ENCODE data around the gene ARAP3. TPM values are rescaled to one million over a fixed set of nuclear protein-coding genes. Genes with fewer than 3 reads are reported as not detected.

ARAP3 gene
- polyA plus RNA-seq, 3 donors: 1.2 to 18.2 (median 2.2) TPM

DNA sequence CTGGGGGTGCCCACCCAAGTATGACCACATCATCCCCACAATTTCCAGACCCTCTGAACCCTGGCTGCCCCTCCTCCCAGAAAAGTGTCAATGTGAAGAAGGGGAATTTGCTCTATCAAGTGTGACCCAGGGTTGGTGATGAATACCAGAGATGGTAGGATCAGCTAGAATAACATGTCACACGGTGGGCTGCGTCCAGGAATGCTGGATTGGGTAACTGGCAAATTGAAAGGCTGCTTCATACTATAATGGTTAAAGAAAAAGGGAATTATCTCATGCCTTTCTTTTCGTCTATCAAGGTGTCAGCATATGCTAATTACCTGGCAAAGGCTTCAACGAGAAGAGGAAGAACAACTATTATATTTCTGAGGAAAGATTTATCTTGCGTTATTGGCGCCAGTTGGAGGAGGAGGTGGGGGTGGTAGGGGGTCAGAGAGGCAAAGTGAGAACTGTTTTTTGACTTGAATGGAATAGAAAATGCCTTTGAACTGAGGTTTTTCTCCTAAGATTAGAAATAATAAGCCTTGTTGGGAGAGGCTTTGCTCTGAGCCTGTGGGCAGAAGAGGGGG lies 27.8 kb upstream of the ARAP3 start:
- peaks cover 6 to 14% (median 6%) of the 10 kb centered on the region in 3 donors for H3K27me3 Mint-ChIP-seq (ENCODE audit: low read depth in 3 of 3)
- H3K4me1 Mint-ChIP-seq: no peaks in the 10 kb centered on the region
- Histone ChIP-seq H3K27me3 (ENCODE audit: control insufficient read depth in 2 of 2, insufficient read depth in 2 of 2, low read length in 2 of 2) (peaks cover 8 to 24% of the 10 kb centered on the region in 2 donors), H3K27ac (ENCODE audit: low read depth in 1 of 2, low read length in 2 of 2) (no peak overlapping the region), H4K20me1 (ENCODE audit: insufficient read depth, low read length) (no peaks in the 10 kb centered on the region), H3K4me1 (ENCODE audit: control insufficient read depth in 1 of 2, insufficient read depth in 2 of 2, low read length in 2 of 2) (no peaks in the 10 kb centered on the region), H2AFZ (ENCODE audit: insufficient read depth, low read depth, low read length, poor library complexity, severe bottlenecking) (no peak overlapping the region), H3K4me2 (replicated peaks; ENCODE audit: extremely low read depth, low read length, poor library complexity, severe bottlenecking) (no peak overlapping the region), H3K36me3 (replicated peaks in 1 of 2; ENCODE audit: control insufficient read depth in 1 of 2, insufficient read depth in 2 of 2, low read length in 2 of 2) (no peaks in the 10 kb centered on the region), H3K9ac (ENCODE audit: insufficient read depth, low read length, poor library complexity, severe bottlenecking) (no peak overlapping the region), H3K4me3 (replicated peaks in 1 of 3; ENCODE audit: low read depth in 2 of 3, low read length in 3 of 3) (no peak overlapping the region), H3K9me3 (replicated peaks in 1 of 2; ENCODE audit: control insufficient read depth in 1 of 2, insufficient read depth in 1 of 2, low read length in 2 of 2) (no peaks in the 10 kb centered on the region), H3K79me2 (ENCODE audit: insufficient read depth, low read length) (no peaks in the 10 kb centered on the region)
- intact Hi-C loops (cut with micrococcal nuclease): no loop called here
- H3K27ac Mint-ChIP-seq: no peak overlapping the region
- no peaks in the 10 kb centered on the region for H3K36me3 Mint-ChIP-seq
- WGBS (ENCODE audit: insufficient coverage): 92% methylated on average over 2 of the region's 6 CpGs
- no peak for DNase-seq
- TF ChIP-seq CTCF (IDR thresholded peaks at IDR 0.05): no peak
- no peak overlapping the region for H3K4me3 Mint-ChIP-seq
- H3K9me3 Mint-ChIP-seq: no peaks in the 10 kb centered on the region

GRCh38 chr5:141708016-141708415 lies 26.0 kb upstream of the ARAP3 start:
- Histone ChIP-seq H4K20me1 (ENCODE audit: insufficient read depth, low read length) (no peaks in the 10 kb centered on the region), H3K79me2 (ENCODE audit: insufficient read depth, low read length) (no peaks in the 10 kb centered on the region), H3K9me3 (replicated peaks in 1 of 2; ENCODE audit: control insufficient read depth in 1 of 2, insufficient read depth in 1 of 2, low read length in 2 of 2) (peaks cover 0 to 6% of the 10 kb centered on the region in 2 donors), H3K27me3 (ENCODE audit: control insufficient read depth in 2 of 2, insufficient read depth in 2 of 2, low read length in 2 of 2) (peaks cover 25 to 41% of the 10 kb centered on the region in 2 donors), H3K4me3 (replicated peaks in 1 of 3; ENCODE audit: low read depth in 2 of 3, low read length in 3 of 3) (no peak overlapping the region), H3K27ac (ENCODE audit: low read depth in 1 of 2, low read length in 2 of 2) (no peak overlapping the region), H3K9ac (ENCODE audit: insufficient read depth, low read length, poor library complexity, severe bottlenecking) (no peak overlapping the region), H3K4me2 (replicated peaks; ENCODE audit: extremely low read depth, low read length, poor library complexity, severe bottlenecking) (no peak overlapping the region), H3K36me3 (replicated peaks in 1 of 2; ENCODE audit: control insufficient read depth in 1 of 2, insufficient read depth in 2 of 2, low read length in 2 of 2) (no peaks in the 10 kb centered on the region), H3K4me1 (ENCODE audit: control insufficient read depth in 1 of 2, insufficient read depth in 2 of 2, low read length in 2 of 2) (peaks cover 0 to 1% of the 10 kb centered on the region in 2 donors), H2AFZ (ENCODE audit: insufficient read depth, low read depth, low read length, poor library complexity, severe bottlenecking) (no peak overlapping the region)
- intact Hi-C loops (cut with micrococcal nuclease): no loop called here
- Mint-ChIP-seq H3K4me3 (no peak overlapping the region), H3K4me1 (peaks cover 4% of the 10 kb centered on the region), H3K27me3 (ENCODE audit: low read depth in 3 of 3) (peaks cover 4 to 14% (median 6%) of the 10 kb centered on the region in 3 donors), H3K27ac (no peak overlapping the region), H3K36me3 (peaks cover 0 to 3% of the 10 kb centered on the region in 2 donors), H3K9me3 (peaks cover 0 to 3% (median 0%) of the 10 kb centered on the region in 7 donors)
- WGBS (ENCODE audit: insufficient coverage): 100% methylated on average over 2 of the region's 9 CpGs
- no peak for TF ChIP-seq CTCF (IDR thresholded peaks at IDR 0.05)
- no peak for DNase-seq
